AG04450 (cell line): Measurements from ENCODE around the gene FGGY. TPM values are rescaled to one million over a fixed set of nuclear protein-coding genes. Genes with fewer than 3 reads are reported as not detected.

Experiments used
- CTCF ChIA-PET: fragments of 300-600, 350-600 bp; formaldehyde crosslinking; extraction: SDS; loops from one replicate; lab custom pipeline; 2022; ENCODE audit warnings: antibody characterized with exemption, inconsistent platforms; lab: Charles Lee
- POLR2A ChIA-PET: fragments of 350-600 bp; formaldehyde crosslinking; extraction: SDS; loops from one replicate; lab custom pipeline; 2021; ENCODE audit warnings: antibody characterized with exemption, inconsistent platforms; lab: Yijun Ruan, JAX
- DNase-seq: peaks from one replicate; pipeline ENCODE4 v3.0.0-alpha.2; 2011; ENCODE audit warnings: low read depth, low spot score
- H3K27ac ChIP-seq: one replicate; pipeline ENCODE4 v1.5.1; 2012; ENCODE audit warnings: low read depth, low read length, control low read depth
- H3K27me3 ChIP-seq: one replicate; pipeline ENCODE4 v1.6.0; 2012; ENCODE audit warnings: low read length; ENCODE audit not compliant: control insufficient read depth, insufficient read depth
- H3K4me3 ChIP-seq: 2 replicates; pipeline ENCODE4 v1.5.1; 2011; ENCODE audit warnings: mild to moderate bottlenecking, low read depth, low read length, control low read depth
- H3K9me3 ChIP-seq: 2 replicates; pipeline ENCODE4 v1.5.1; 2012; ENCODE audit warnings: low read length; ENCODE audit not compliant: control insufficient read depth, insufficient read depth
- polyA plus RNA-seq: library from polyadenylated mRNA; depleted of rRNA; stranded (reverse); fragments of >200 nt; gene quantifications from 2 replicates; pipeline ENCODE4 v1.2.3, GENCODE V29; 2011
- TF ChIP-seq, protein P1 (sequence below): IDR thresholded peaks from 2 replicates; pipeline ENCODE4 v1.5.1; 2011; ENCODE audit warnings: low read depth, low read length, control low read depth, inconsistent platforms

The FGGY gene
- polyA plus RNA-seq, 1 experiment, result 11.8 TPM

DNA sequence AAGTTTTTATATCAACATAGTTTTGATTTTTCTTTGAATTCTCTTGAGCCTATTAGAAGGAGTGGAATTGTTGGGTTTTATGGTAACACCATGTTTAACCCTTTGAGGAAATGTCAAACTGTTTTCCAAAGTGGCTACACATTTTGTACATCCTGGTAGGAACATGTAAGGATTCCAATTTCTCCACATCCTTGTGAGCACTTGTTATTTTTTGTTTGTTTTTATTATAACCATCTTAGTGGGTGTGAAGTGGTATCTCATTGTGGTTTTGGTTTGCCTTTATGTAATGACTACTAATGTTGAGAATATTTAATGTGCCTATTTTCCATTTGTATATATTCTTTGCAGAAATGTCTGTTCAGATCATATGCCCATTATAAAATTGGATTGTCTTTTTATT, 120.5 kb downstream of the FGGY start:
- CTCF ChIA-PET, result no interaction called here
- no peak overlapping the region for H3K4me3 ChIP-seq
- no peak for DNase-seq
- TF ChIP-seq, protein P1, sequence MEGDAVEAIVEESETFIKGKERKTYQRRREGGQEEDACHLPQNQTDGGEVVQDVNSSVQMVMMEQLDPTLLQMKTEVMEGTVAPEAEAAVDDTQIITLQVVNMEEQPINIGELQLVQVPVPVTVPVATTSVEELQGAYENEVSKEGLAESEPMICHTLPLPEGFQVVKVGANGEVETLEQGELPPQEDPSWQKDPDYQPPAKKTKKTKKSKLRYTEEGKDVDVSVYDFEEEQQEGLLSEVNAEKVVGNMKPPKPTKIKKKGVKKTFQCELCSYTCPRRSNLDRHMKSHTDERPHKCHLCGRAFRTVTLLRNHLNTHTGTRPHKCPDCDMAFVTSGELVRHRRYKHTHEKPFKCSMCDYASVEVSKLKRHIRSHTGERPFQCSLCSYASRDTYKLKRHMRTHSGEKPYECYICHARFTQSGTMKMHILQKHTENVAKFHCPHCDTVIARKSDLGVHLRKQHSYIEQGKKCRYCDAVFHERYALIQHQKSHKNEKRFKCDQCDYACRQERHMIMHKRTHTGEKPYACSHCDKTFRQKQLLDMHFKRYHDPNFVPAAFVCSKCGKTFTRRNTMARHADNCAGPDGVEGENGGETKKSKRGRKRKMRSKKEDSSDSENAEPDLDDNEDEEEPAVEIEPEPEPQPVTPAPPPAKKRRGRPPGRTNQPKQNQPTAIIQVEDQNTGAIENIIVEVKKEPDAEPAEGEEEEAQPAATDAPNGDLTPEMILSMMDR, result no peak
- no peaks in the 10 kb centered on the region for H3K27me3 ChIP-seq
- no peaks in the 10 kb centered on the region; the same call in 1 of the 2 replicates for H3K9me3 ChIP-seq
- no peak overlapping the region for H3K27ac ChIP-seq
- POLR2A ChIA-PET, result no interaction called here

DNA sequence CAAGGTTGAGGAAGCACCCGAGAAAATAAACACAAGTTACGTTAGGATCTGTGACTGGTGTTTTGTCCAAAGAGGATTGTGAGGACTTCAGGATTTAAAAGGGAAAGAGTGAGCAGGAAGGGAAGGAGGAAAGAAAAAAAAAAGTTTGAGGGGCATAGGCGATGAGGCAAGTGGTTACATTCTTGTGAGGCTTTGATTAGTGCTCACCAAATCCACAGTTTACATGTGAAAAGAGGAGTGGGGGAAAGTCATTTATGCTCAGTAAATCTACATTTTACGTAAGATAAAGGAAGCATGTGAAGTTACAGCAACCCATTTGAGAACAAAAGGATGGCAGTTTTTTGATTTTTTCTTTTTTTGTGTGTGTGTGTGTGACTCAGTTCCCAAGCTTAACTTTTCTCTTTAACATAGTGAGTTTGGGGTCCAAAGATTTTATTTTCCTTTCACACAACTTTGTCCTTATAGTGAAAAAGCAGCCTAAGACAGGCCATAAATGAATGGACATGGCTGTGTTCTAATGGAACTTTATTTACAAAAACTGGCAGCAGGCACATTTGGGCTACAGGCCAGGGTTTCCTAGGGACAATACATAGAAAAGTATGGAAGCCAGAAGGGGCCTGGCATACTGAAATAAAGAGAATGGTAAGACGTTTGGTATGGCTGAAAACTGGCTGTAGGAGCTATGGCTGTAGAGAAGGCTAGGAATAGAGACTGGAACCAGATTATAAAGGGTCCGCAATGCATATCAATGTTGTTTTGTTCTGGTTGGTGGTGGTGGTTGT, 121.7 kb downstream of the FGGY start:
- Histone ChIP-seq H3K4me3 (no peak overlapping the region), H3K27me3 (no peaks in the 10 kb centered on the region), H3K9me3 (no peaks in the 10 kb centered on the region; the same call in 1 of the 2 replicates), H3K27ac (no peak overlapping the region)
- ChIA-PET CTCF (no interaction called here), POLR2A (no interaction called here)
- TF ChIP-seq, protein P1, result no peak
- peak; percentile 10 for DNase-seq

DNA sequence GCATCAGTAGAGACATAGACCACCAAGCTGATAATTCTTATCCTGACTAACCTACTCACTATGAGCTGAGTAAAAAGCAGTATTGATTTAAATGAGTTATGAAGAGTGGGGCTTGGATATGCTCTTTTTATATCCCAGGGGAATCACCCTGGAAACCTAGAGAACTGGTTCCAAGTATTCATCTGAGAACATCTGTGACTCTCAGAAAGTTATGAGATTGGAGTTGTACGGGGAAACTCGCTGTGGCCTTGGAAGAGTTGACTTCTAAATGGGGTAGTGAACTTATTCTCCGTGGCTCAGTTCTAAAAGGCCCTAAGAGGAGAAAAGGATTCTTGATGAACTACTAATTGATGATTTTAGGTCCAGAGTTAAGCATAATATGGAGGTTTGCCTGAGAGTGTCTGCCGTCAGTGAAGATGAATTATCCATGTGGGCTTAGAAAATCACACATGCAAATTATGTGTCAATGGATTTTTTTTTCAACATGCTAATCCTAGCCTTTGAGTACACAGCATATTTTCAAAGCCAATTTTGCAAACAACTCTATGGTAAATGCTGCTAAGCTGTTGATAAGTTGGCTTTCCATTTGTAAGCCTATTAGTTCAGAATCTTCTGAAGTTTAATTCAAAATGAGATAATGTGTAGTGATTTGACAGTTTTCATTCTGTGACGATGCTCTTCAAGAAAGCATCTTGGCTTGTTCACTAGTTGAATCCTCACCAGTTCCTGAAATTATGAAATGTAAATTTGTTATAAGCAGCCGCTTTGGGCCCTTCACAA, 122.7 kb downstream of the FGGY start:
- ChIA-PET CTCF (no interaction called here), POLR2A (no interaction called here)
- H3K27ac ChIP-seq, result no peak overlapping the region
- H3K4me3 ChIP-seq, result no peak overlapping the region
- DNase-seq, result no peak
- TF ChIP-seq, protein P1, result no peak
- no peaks in the 10 kb centered on the region; the same call in 1 of the 2 replicates for H3K9me3 ChIP-seq
- H3K27me3 ChIP-seq, result no peaks in the 10 kb centered on the region

- POLR2A ChIA-PET, result no interaction called here
- H3K27ac ChIP-seq, result no peak overlapping the region
- no peaks in the 10 kb centered on the region; the same call in 1 of the 2 replicates for H3K9me3 ChIP-seq
- TF ChIP-seq, protein P1, result no peak
- CTCF ChIA-PET, result interaction anchor here (1.2 kb wide), 1 partner anchor 278 kb away, joined by 3 read pairs; no protein-coding TSS in a partner anchor
- no peak for DNase-seq
- no peak overlapping the region for H3K4me3 ChIP-seq
- no peaks in the 10 kb centered on the region for H3K27me3 ChIP-seq
Measured at GRCh38 chr1:59421232-59421920, 124.5 kb downstream of the FGGY start.
